GF-D8 (cell line): ENCODE results near the gene TMEM131.
"Not testable (repeated sequence)": the region's sequence is repeated elsewhere in the genome, so short reads cannot be mapped to it uniquely, and the experiment has no call there.

Source experiments
- DNase-seq: peaks from one replicate; lab custom pipeline; 2025; lab: John Stamatoyannopoulos, UW

TMEM131 gene

GRCh38 chr2:97858442-97858841, 137.3 kb downstream of the TMEM131 start:
- DNase-seq: no peak

- DNase-seq: no peak
Measured at GRCh38 chr2:97857553-97857952, 138.2 kb downstream of the TMEM131 start.

DNA sequence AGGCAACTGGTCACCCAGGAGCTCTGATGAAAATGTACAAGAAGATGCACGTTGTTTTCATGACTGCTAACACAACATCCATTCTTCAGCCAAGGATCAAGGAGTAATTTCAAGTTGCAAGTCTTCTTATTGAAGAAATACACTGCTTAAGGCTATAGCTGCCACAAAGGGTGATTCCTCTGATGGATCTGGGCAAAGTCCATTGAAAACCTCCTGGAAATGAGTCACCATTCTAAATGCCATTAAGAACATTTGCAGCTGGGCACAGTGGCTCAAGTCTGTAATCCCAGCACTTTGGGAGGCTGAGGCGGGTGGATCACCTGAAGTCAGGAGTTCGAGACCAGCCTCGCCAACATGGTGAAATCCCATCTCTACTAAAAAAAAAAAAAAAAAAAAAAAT, 142.7 kb downstream of the TMEM131 start:
- not testable (repeated sequence) for DNase-seq

- no peak for DNase-seq
Measured at GRCh38 chr2:97851172-97851571, 144.6 kb downstream of the TMEM131 start.

DNA sequence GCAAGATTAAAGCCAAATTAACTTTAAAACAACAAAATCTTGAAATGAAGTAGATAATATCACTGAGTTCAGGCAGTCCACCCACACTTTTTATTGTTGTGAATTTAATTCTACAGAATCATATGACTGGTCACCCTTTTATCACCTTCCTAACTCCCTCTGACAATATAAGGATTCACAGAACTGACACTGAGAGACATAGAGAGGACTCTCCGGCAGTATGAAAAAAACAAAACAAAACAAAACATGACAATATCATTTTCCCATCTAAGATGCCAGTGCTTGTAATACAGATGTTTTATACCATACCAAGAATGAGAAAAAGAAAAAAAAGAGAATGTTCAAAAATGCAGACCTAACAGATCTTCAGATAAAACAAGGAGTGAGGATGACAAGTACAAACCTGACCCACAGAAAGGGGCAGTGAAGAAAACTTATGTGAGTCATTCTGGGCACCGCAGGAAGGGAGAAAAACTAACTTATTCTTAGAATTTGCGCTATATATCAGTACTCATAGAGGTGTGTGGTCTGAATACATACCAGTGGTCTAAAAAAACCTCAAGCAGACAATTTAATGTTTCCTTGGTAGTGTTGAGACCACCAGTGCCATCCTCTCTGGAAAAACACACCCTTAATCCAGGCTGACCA, 145.7 kb downstream of the TMEM131 start:
- DNase-seq: no peak

DNA sequence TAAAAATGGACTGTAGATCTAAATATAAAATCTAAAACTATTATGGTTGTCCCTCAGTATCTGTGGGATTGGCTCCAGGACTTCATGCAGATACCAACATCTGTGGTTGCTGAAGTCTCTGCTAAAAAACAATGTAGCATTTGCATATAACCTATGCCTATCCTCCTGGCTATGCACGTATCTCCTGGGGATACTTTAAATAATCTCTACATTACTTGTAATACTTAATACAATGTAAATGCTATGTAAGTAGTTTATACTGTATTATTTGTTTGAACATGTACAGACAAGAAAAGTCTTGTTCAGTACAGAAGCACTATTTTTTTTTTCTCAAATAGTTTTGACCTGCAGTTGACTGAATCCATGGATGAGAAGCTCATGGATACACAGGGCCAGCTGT, 147.4 kb downstream of the TMEM131 start:
- DNase-seq: no peak

DNA sequence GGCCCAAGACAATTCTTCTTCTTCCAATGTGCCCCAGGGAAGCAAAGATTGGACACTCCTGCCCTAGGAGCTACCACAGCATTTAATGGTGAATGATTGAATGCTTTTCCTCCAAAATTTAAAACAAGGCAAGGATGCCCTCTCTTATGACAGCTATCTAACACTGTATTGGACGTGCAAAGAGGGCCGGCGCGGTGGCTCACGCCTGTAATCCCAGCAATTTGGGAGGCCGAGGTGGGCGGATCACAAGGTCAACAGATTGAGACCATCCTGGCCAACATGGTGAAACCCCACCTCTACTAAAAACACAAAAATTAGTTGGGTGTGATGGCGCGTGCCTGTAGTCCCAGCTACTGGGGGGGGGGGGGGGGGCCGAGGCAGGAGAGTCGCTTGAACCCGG, 149.0 kb downstream of the TMEM131 start:
- not testable (repeated sequence) for DNase-seq

DNA sequence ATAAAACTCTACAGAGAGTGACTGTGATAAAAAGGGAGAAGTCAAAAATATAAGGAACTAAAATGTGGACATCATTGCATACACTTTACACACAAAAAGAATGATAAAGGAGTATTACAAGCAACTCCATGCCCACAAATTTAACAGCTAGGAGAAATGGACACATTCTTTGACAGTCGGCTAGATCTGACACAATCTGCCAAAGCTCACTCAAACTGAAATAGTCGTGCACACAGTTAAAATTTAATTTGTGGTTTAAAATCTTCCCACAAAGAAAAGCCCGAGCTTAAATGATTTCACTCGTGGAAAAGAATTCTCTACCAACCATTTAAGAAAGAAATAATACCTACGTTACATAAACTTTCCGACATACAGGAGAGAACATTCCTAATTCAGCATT, 149.9 kb downstream of the TMEM131 start:
- DNase-seq: peak; percentile 12

DNA sequence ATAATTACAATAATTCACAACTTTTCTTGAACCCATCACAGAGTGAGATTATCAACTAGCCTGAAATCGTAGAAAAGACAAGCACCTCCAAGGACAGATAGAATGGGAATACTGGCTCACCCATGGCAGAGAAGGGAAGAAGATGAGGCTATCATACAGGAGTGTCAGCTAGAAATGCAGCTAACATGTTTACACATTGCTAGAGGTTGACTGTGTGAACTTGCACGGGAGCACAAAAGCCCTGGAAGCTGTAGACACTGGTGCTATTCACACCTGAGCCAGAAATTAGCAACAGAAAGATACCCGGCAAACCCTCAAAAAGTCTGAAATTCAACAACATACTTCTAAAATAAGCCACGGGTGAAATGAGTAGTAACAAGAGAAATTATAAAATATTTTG, 150.6 kb downstream of the TMEM131 start:
- no peak for DNase-seq

- DNase-seq: peak; percentile 14
Measured at GRCh38 chr2:97844311-97844859, 151.4 kb downstream of the TMEM131 start.

GRCh38 chr2:97840198-97840597, 155.6 kb downstream of the TMEM131 start:
- peak; percentile 26 for DNase-seq

DNA sequence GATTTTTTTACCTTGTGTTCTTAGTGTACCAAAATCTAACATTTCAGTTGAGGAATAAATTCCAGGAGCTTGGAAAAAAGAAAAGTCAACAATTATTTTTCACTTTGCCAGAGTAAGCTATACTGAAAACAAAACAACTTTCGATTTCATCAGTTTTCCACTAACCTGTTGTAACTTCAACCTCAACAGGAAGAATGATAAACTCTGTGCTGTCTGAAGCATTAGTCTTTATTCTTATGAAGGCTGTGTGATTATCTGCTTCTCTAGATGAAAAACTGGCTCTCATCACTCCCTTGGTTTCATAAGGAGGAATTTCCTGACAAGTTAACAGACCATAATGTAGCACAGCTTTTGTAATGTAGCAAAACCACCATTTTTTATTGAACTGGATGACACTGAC, 161.1 kb downstream of the TMEM131 start:
- DNase-seq: peak; percentile 61

- DNase-seq: no peak
Measured at GRCh38 chr2:97831121-97831520, 164.6 kb downstream of the TMEM131 start.

DNA sequence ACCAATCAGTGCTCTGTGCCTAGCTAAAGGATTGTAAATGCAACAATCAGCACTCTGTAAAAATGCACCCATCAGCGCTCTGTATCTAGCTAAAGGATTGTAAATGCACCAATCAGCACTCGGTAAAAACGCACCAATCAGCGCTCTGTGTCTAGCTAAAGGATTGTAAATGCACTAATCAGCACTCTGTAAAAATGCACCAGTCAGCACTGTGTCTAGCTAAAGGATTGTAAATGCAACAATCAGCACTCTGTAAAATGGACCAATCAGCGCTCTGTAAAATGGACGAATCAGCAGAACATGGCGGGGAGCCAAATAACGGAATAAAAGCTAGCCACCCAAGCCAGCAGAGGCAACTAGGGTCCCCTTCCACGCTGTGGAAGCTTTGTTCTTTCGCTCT, 166.5 kb downstream of the TMEM131 start:
- DNase-seq: not testable (repeated sequence)

DNA sequence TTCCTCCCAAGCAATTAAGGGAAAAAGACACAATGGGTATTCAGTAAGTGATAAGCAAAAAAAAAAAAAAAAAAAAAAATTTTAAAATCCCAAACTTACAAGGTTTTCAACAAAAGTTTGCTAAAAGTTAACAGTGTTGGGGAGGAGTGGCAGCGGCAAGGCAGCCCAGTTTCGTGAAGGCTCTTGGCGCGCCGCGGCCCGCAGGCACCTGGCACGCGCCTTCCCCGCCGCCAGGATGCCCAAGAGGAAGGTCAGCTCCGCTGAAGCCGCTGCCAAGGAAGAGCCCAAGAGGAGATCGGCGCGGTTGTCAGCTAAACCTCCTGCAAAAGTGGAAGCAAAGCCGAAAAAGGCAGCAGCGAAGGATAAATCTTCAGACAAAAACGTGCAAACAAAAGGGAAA, 168.7 kb downstream of the TMEM131 start:
- not testable (repeated sequence) for DNase-seq

- DNase-seq: peak; percentile 64
Measured at GRCh38 chr2:97826266-97826847, 169.4 kb downstream of the TMEM131 start.

DNA sequence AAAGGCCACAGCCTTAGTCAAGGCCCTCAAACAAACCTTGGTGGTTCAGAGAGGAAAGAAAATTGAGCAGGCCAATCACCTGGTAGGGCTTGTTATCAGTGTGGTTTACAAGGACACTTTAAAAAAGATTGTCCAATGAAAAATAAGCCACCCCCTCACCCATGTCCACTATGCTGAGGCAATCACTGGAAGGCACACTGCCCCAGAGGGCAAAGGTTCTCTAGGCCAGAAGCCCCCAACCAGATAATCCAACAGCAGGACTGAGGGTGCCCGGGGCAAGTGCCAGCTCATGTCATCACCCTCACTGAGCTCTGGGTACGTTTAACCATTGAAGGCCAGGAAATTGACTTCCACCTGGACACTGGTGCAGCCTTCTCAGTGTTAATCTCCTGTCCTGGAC, 171.7 kb downstream of the TMEM131 start:
- not testable (repeated sequence) for DNase-seq

DNA sequence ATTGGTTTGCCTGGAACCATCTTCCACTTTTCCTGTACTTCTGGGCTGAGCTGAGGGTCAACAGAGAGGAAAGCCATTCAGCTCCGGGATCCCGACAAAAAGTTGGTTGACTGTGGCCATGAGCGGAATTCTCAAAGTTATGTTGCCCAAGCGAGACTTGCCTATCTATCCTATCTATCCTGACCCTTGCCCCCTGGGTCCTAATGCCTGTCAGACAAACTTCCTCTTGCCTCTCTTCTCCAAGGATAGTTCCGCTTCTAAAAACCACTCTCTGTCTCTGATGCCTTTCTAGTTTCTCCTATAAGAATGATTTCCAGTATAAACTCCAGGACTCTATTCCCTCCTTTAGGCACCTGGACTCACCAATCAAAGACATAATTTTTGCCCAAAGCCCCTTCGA, 173.9 kb downstream of the TMEM131 start:
- not testable (repeated sequence) for DNase-seq

- DNase-seq: no peak
Measured at GRCh38 chr2:97819754-97820153, 176.0 kb downstream of the TMEM131 start.

- DNase-seq: no peak
Measured at GRCh38 chr2:97816411-97816810, 179.3 kb downstream of the TMEM131 start.

DNA sequence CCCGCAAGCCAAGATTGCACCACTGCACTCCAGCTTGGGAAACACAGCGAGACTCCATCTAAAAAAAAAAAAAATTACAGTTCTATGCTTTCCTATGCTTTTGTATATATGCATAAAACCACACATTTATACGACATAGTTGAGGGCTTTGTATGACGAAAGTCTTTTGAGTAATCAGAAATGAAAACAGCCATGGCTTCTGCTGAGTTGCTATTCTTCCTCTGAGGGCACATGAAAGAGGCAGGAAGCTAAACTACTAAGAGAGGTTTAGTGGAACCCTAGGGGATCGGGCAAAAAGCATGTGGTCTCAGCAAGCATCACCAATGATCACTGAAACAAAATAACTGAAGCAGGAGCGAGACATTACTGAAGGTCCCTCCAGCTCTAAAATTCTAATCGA, 182.8 kb downstream of the TMEM131 start:
- DNase-seq: peak; percentile 22

GRCh38 chr2:97808816-97809215, 186.9 kb downstream of the TMEM131 start:
- DNase-seq: no peak

DNA sequence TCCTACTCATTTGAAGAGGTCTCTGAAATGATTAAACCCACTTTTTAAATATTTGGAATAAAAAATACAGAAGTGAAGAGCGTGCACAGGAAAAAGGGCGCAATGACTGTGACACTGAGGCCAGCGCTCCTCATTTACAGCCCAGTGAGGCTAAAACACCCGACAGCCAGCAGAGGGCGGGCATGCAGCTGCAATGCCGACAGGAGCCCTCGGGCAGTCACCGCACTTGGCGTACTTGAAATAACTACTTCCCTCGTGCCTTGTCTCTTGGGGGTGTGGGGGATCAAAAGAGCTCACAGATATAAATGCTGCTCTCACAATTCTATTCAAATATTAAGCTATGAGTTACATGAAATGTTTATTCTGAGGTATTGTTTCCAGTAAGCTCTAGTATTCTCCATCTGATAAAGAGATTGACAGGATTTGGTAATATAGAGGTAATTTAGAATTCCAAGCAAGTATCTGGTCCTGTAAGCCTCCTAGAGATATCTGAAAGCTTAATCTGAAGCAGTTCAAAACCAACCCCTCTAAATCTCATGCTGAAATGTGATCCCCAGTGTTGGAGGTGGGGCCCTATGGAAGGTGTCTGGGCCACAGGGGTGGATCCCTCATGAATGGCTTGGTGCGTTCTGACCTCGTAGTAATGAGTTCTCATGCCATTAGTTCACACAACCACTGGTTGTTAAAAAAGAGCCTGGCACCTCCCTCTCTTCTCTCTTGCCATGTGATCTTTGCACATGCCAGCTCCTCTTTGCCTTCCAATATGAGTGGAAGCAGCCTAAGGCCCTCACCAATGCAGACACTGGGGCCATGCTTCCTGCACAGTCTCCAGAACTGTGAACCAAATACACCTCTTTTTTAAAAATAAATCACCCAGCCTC, 188.8 kb downstream of the TMEM131 start:
- DNase-seq: peak; percentile 9
